Gastroesophageal sphincter (tissue), 3 donors: ENCODE data around the gene RNLS.

Experiments used
- EP300 ChIP-seq: sonication (generic); formaldehyde crosslinking; IDR thresholded peaks from one replicate; pipeline ENCODE4 v1.6.1; 2017; ENCODE audit warnings: antibody characterized with exemption, mild to moderate bottlenecking
- POLR2A ChIP-seq, 2 donors: fragments of 450-650 bp; IDR thresholded peaks; one replicate each; pipeline ENCODE4 v1.6.1; 2017; ENCODE audit warnings: antibody characterized with exemption in 2 of 2, mild to moderate bottlenecking in 2 of 2, moderate library complexity in 1 of 2
- TF ChIP-seq, protein P1 (sequence below), 4 experiments: fragments of 200-600 bp in 2 of 4; fragments of 450-650 bp in 2 of 4; sonication (generic) in 1 of 4; IDR thresholded peaks; one replicate each; pipeline ENCODE4 v1.5.1; 2017 to 2019; ENCODE audit warnings: antibody characterized with exemption in 4 of 4, mild to moderate bottlenecking in 2 of 4, moderate library complexity in 2 of 4

DNA sequence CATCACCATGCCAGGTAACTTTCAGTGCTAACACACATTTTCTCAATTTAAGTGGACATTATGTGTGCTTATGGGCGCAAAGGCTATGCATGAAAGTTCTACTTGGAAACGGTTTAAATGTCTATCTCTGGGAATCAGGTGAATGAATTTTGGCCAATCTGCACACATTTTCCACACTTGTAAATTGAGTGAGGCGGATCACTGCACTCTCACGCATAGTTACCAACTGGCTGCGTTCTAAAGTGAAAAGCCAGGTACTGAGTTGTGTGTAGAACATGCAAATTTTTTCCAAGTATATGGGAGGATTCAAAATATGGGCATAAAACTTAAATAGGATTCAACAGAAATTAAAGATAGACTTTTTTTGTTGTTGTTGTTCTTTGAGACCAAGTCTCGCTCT is 323.7 kb downstream of the RNLS start:
- no peak for TF ChIP-seq EP300
- TF ChIP-seq POLR2A (IDR thresholded peaks at IDR 0.05): no peak
- TF ChIP-seq, protein P1, sequence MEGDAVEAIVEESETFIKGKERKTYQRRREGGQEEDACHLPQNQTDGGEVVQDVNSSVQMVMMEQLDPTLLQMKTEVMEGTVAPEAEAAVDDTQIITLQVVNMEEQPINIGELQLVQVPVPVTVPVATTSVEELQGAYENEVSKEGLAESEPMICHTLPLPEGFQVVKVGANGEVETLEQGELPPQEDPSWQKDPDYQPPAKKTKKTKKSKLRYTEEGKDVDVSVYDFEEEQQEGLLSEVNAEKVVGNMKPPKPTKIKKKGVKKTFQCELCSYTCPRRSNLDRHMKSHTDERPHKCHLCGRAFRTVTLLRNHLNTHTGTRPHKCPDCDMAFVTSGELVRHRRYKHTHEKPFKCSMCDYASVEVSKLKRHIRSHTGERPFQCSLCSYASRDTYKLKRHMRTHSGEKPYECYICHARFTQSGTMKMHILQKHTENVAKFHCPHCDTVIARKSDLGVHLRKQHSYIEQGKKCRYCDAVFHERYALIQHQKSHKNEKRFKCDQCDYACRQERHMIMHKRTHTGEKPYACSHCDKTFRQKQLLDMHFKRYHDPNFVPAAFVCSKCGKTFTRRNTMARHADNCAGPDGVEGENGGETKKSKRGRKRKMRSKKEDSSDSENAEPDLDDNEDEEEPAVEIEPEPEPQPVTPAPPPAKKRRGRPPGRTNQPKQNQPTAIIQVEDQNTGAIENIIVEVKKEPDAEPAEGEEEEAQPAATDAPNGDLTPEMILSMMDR (IDR thresholded peaks at IDR 0.05): no peak
